Osteocyte (in vitro differentiated cells): ENCODE measurements around the gene HOGA1. TPM values are rescaled to one million over a fixed set of nuclear protein-coding genes. Genes with fewer than 3 reads are reported as not detected.
A peak's percentile ranks its signal among the peaks of the same experiment; 100 is the strongest.

Experiments used
- DNase-seq: peaks from one replicate; pipeline ENCODE4 v3.0.0; 2021; ENCODE audit warnings: mixed read lengths; ENCODE audit not compliant: unreplicated experiment; ENCODE audit errors: extremely low spot score
- H3K27ac Mint-ChIP-seq: one replicate; pipeline ENCODE4 v1.8.0; 2021; ENCODE audit warnings: mild to moderate bottlenecking, mixed read lengths; ENCODE audit not compliant: unreplicated experiment
- H3K27me3 Mint-ChIP-seq: one replicate; pipeline ENCODE4 v1.8.0; 2021; ENCODE audit warnings: mixed read lengths; ENCODE audit not compliant: unreplicated experiment
- H3K36me3 Mint-ChIP-seq: one replicate; pipeline ENCODE4 v1.8.0; 2021; ENCODE audit warnings: mixed read lengths; ENCODE audit not compliant: unreplicated experiment
- H3K4me1 Mint-ChIP-seq: one replicate; pipeline ENCODE4 v1.8.0; 2021; ENCODE audit warnings: mixed read lengths; ENCODE audit not compliant: unreplicated experiment
- H3K4me3 Mint-ChIP-seq: one replicate; pipeline ENCODE4 v1.8.0; 2021; ENCODE audit warnings: mild to moderate bottlenecking, moderate library complexity, mixed read lengths; ENCODE audit not compliant: unreplicated experiment
- H3K9me3 Mint-ChIP-seq: one replicate; pipeline ENCODE4 v1.8.0; 2021; ENCODE audit warnings: mixed read lengths; ENCODE audit not compliant: unreplicated experiment
- total RNA-seq: library from RNA; stranded (reverse); gene quantifications from 2 replicates; pipeline ENCODE4 v1.2.1, GENCODE V29; 2021
- TF ChIP-seq, protein P1 (sequence below): fragments of 200-600 bp; sonication (generic); IDR thresholded peaks from 2 replicates; pipeline ENCODE4 v1.5.0; 2021; ENCODE audit warnings: antibody characterized with exemption, mild to moderate bottlenecking, moderate library complexity

Gene HOGA1
- total RNA-seq, 1 donor from 2014 or later = not detected

DNA sequence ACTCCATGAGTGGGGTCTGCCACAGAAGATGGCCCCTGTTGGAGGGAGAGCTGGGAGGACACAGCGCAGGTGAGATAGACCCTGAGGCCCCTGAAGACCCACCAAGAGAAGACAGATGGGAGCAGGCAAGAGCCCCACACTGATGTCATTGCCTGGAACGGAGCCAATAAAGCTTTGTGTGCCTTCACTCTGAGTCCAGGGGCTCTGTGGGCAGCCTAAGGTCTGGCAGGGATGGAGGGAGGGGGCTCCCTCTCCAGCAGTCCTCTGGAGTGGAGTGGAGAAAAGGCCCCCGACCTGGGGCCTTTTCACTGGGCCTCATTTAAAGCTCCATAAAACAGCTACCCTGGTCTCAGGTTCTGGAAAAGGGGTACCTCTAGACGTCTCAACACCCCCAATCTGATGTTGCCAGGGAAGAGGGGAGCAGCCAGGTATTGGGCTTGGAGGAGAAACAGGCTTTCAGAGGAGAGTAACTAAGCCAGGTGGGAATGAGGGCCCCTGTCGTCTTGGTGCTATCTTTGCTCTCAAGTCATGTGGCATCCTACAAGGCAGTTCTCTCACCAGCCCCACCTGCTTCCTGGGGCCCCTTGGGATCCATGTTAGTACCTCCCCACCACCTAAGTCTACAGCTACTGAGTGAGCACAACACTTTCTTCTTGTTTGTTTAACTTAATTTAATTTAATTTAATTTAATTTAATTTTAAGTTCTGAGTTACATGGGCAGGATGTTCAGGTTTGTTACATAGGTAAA is 6.7 kb downstream of the HOGA1 start:
- TF ChIP-seq, protein P1, sequence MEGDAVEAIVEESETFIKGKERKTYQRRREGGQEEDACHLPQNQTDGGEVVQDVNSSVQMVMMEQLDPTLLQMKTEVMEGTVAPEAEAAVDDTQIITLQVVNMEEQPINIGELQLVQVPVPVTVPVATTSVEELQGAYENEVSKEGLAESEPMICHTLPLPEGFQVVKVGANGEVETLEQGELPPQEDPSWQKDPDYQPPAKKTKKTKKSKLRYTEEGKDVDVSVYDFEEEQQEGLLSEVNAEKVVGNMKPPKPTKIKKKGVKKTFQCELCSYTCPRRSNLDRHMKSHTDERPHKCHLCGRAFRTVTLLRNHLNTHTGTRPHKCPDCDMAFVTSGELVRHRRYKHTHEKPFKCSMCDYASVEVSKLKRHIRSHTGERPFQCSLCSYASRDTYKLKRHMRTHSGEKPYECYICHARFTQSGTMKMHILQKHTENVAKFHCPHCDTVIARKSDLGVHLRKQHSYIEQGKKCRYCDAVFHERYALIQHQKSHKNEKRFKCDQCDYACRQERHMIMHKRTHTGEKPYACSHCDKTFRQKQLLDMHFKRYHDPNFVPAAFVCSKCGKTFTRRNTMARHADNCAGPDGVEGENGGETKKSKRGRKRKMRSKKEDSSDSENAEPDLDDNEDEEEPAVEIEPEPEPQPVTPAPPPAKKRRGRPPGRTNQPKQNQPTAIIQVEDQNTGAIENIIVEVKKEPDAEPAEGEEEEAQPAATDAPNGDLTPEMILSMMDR = no peak
- Mint-ChIP-seq H3K27me3 (no peaks in the 10 kb centered on the region), H3K36me3 (no peaks in the 10 kb centered on the region), H3K4me1 (peaks cover 16% of the 10 kb centered on the region), H3K4me3 (no peak overlapping the region), H3K9me3 (no peaks in the 10 kb centered on the region), H3K27ac (no peak overlapping the region)
- no peak for DNase-seq

DNA sequence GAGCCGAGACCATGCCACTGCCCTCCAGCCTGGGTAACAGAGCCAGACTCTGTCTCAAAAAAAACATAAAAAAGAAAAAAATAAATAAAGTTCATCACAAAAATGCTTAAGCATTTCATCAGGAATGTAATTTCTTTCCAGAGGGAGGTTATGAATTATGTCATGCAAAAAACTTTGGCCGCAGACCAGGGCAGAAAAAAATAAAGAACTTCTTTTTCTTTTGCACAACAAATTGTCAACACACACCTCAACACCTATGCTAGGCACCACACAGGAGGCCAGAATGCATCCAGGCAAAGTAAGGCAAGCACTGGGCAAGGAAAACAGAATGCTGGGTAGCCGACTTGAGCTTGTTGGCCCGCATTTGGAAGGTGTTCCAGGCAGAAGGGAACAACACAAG is 9.2 kb downstream of the HOGA1 start:
- H3K36me3 Mint-ChIP-seq = no peaks in the 10 kb centered on the region
- H3K27me3 Mint-ChIP-seq = no peaks in the 10 kb centered on the region
- H3K4me1 Mint-ChIP-seq = peaks cover 36% of the 10 kb centered on the region
- H3K27ac Mint-ChIP-seq = peak overlapping the region; percentile 21
- DNase-seq = no peak
- no peaks in the 10 kb centered on the region for H3K9me3 Mint-ChIP-seq
- no peak overlapping the region for H3K4me3 Mint-ChIP-seq
- TF ChIP-seq, protein P1 = no peak

DNA sequence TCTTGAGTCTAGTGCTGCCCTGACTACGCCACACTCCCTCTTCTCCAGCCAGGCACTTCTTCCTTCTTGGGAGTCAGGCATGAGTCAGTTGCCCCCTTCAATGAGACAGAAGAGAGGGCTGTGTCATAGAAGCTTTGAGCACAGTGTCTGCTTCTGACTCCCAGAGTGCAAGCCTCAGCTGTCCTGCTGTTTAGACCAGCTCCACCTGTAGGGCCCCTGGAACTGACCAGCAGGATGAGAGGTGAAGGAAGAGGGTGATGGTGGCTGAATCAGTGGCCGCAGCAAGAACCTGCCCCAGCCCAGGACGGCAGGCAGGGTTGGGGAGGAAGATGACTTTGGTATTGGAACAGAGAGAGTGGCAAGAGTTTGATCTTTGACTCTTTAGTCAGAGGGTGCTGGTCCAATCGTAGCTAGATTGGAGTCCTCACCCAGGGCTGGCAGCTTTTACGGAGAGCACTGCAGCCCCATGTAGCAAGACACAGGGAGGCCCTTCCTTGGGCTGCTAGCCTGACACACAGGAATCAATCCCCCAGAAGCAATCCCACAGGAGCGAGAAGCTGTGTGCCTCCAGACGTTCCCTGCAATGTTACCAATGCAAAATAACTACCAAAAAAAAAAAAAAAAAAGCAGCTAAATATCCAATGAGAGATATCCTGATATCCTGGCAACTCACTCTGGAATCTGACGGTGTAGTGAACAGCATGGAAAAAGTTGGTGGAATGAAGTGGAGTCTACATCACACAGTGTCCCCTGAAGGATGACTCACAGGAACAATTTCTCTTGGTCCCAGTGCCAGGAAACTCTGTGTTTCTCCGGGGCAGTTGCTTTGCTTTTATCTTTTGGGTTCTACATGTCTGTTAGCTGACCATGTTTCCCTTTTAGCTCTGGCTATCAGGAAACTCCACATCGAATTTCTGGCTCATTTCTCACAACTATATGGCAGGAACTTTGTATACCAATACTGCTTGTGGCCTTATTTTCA is 12.2 kb downstream of the HOGA1 start:
- no peaks in the 10 kb centered on the region for H3K27me3 Mint-ChIP-seq
- peaks cover 34% of the 10 kb centered on the region for H3K4me1 Mint-ChIP-seq
- no peak for DNase-seq
- H3K9me3 Mint-ChIP-seq = no peaks in the 10 kb centered on the region
- H3K27ac Mint-ChIP-seq = peak overlapping the region; percentile 91
- TF ChIP-seq, protein P1 = no peak
- no peak overlapping the region for H3K4me3 Mint-ChIP-seq
- H3K36me3 Mint-ChIP-seq = no peaks in the 10 kb centered on the region

DNA sequence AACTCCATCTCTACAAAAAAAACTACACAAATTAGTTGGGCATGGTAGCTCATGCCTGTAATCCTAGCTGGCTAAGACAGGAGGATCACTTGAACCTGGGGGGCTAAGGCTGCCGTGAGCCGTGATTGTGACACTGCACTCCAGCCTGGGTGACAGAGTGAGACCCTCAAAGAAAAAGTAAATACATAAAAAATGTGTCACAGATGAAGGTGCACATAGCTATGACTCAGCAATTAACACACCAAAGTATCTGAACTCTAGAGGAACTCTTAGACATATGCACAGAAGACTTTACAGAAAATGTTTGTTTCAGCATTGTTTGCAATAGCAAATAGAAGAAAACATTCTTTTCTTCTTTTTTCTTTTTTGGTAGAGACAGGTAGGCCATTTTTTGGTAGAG is 13.6 kb downstream of the HOGA1 start:
- TF ChIP-seq, protein P1 = no peak
- no peaks in the 10 kb centered on the region for H3K36me3 Mint-ChIP-seq
- no peaks in the 10 kb centered on the region for H3K9me3 Mint-ChIP-seq
- H3K4me1 Mint-ChIP-seq = peaks cover 36% of the 10 kb centered on the region
- H3K27ac Mint-ChIP-seq = peak overlapping the region; percentile 91
- H3K27me3 Mint-ChIP-seq = no peaks in the 10 kb centered on the region
- H3K4me3 Mint-ChIP-seq = no peak overlapping the region
- no peak for DNase-seq
